GM23338 (cell line): ENCODE data around the gene KCNT2. TPM values are rescaled to one million over a fixed set of nuclear protein-coding genes. Genes with fewer than 3 reads are reported as not detected.

Experiments used
- ATAC-seq: fragments of 200-7000 bp; cut with Tn5 transposase; 3 replicates; pipeline ENCODE4 v1.9.1; 2020
- DNase-seq: peaks from one replicate; pipeline ENCODE4 v3.0.0-alpha.2; 2015; ENCODE audit warnings: low spot score
- H2AFZ ChIP-seq: fragments of 200-600 bp; sonication (generic); 2 replicates; pipeline ENCODE4 v1.8.0; 2016; ENCODE audit warnings: antibody characterized with exemption, mild to moderate bottlenecking, moderate library complexity
- H3F3A ChIP-seq: fragments of 200-600 bp; sonication (generic); replicated peaks from 2 replicates; pipeline ENCODE4 v1.8.0; 2017; ENCODE audit warnings: antibody characterized with exemption, mixed run types, low read depth
- H3K27ac ChIP-seq: fragments of 200-600 bp; sonication (generic); 2 replicates; pipeline ENCODE4 v1.6.1; 2016; ENCODE audit warnings: low read depth
- H3K27me3 ChIP-seq: fragments of 200-600 bp; sonication (generic); 2 replicates; pipeline ENCODE4 v1.8.0; 2016; ENCODE audit warnings: mild to moderate bottlenecking, mixed run types, moderate library complexity; ENCODE audit not compliant: insufficient read depth
- H3K36me3 ChIP-seq: fragments of 200-600 bp; sonication (generic); 2 replicates; pipeline ENCODE4 v1.8.0; 2016; ENCODE audit warnings: mild to moderate bottlenecking; ENCODE audit not compliant: insufficient read depth
- H3K4me1 ChIP-seq: fragments of 200-600 bp; sonication (generic); 2 replicates; pipeline ENCODE4 v1.8.0; 2016; ENCODE audit warnings: mild to moderate bottlenecking, moderate library complexity; ENCODE audit not compliant: insufficient read depth
- H3K4me2 ChIP-seq: fragments of 200-600 bp; sonication (generic); 2 replicates; pipeline ENCODE4 v1.7.1; 2017; ENCODE audit warnings: mixed run types
- H3K4me3 ChIP-seq: fragments of 200-600 bp; sonication (generic); 2 replicates; pipeline ENCODE4 v1.6.1; 2016; ENCODE audit warnings: mixed run types
- H3K79me2 ChIP-seq: fragments of 200-600 bp; sonication (generic); replicated peaks from 2 replicates; pipeline ENCODE4 v1.8.0; 2017; ENCODE audit warnings: mild to moderate bottlenecking; ENCODE audit not compliant: insufficient read depth
- H3K9me2 ChIP-seq: fragments of 200-600 bp; sonication (generic); 2 replicates; pipeline ENCODE4 v1.8.0; 2017; ENCODE audit not compliant: insufficient read depth
- H4K20me1 ChIP-seq: fragments of 200-600 bp; sonication (generic); replicated peaks from 2 replicates; pipeline ENCODE4 v1.8.0; 2017; ENCODE audit warnings: mild to moderate bottlenecking; ENCODE audit not compliant: insufficient read depth
- H3K27ac Mint-ChIP-seq: 2 replicates; pipeline ENCODE4 v1.8.0; 2020; ENCODE audit warnings: inconsistent platforms, mild to moderate bottlenecking, moderate library complexity, mixed read lengths
- H3K27me3 Mint-ChIP-seq: 3 replicates; pipeline ENCODE4 v1.8.0; 2022; ENCODE audit warnings: low read depth, mild to moderate bottlenecking, moderate library complexity, mixed read lengths, inconsistent platforms; ENCODE audit not compliant: insufficient read depth, poor library complexity
- H3K36me3 Mint-ChIP-seq: 3 replicates; pipeline ENCODE4 v1.8.0; 2021; ENCODE audit warnings: low read depth, mild to moderate bottlenecking, inconsistent platforms, moderate library complexity, mixed read lengths
- H3K4me1 Mint-ChIP-seq: 3 replicates; pipeline ENCODE4 v1.8.0; 2020; ENCODE audit warnings: mild to moderate bottlenecking, inconsistent platforms, mixed read lengths
- H3K4me3 Mint-ChIP-seq: 3 replicates; pipeline ENCODE4 v1.8.0; 2021; ENCODE audit warnings: moderate library complexity, mild to moderate bottlenecking, inconsistent platforms, mixed read lengths
- H3K9me3 Mint-ChIP-seq: 3 replicates; pipeline ENCODE4 v1.8.0; 2020; ENCODE audit warnings: moderate library complexity, mild to moderate bottlenecking, inconsistent platforms, mixed read lengths
- CREB1 ChIP-seq: fragments of 250-450 bp; sonication (Bioruptor Pico); IDR thresholded peaks from 2 replicates; pipeline ENCODE4 v1.5.0; 2020; ENCODE audit warnings: low read depth, mild to moderate bottlenecking, moderate library complexity
- CTCF ChIP-seq, 2 experiments: fragments of 200-600 bp in 1 of 2; sonication (generic) in 1 of 2; conservative IDR thresholded peaks; 2 replicates each; pipeline versions ENCODE4 v1.5.1 to v1.6.1; 2016 to 2017; ENCODE audit warnings: antibody characterized with exemption in 2 of 2, low read depth in 2 of 2, mild to moderate bottlenecking in 2 of 2, moderate library complexity in 1 of 2
- ETS1 ChIP-seq: IDR thresholded peaks from 2 replicates; pipeline ENCODE4 v1.6.1; 2016; ENCODE audit warnings: antibody characterized with exemption
- EZH2 ChIP-seq: fragments of 200-600 bp; sonication (generic); IDR thresholded peaks from one replicate; pipeline ENCODE4 v1.8.0; 2017; ENCODE audit warnings: antibody characterized with exemption, mild to moderate bottlenecking, low read depth; ENCODE audit not compliant: unreplicated experiment
- EZH2phosphoT487 ChIP-seq: fragments of 200-600 bp; sonication (generic); IDR thresholded peaks from one replicate; pipeline ENCODE4 v1.8.1; 2018; ENCODE audit warnings: antibody characterized with exemption; ENCODE audit not compliant: unreplicated experiment
- JUNB ChIP-seq: IDR thresholded peaks from one replicate; pipeline ENCODE4 v1.6.1; 2016; ENCODE audit warnings: antibody characterized with exemption; ENCODE audit not compliant: unreplicated experiment
- NANOG ChIP-seq: IDR thresholded peaks from 2 replicates; pipeline ENCODE4 v1.6.1; 2016; ENCODE audit warnings: antibody characterized with exemption, borderline replicate concordance
- POLR2AphosphoS5 ChIP-seq: IDR thresholded peaks from 2 replicates; pipeline ENCODE4 v1.6.1; 2016; ENCODE audit warnings: antibody characterized with exemption, low read depth
- STAT1 ChIP-seq: IDR thresholded peaks from one replicate; pipeline ENCODE4 v1.6.1; 2016; ENCODE audit warnings: antibody characterized with exemption; ENCODE audit not compliant: unreplicated experiment
- ZNF114 ChIP-seq: fragments of 250-450 bp; sonication (Bioruptor Pico); IDR thresholded peaks from 2 replicates; pipeline ENCODE4 v1.5.0; 2020; ENCODE audit warnings: mild to moderate bottlenecking, moderate library complexity
- ZNF331 ChIP-seq: fragments of 250-450 bp; sonication (Bioruptor Pico); IDR thresholded peaks from 2 replicates; pipeline ENCODE4 v1.5.0; 2020; ENCODE audit warnings: low read depth, mild to moderate bottlenecking, moderate library complexity
- polyA plus RNA-seq: library from polyadenylated mRNA; unstranded; fragments of >200 nt; fragmentation: Nextera tagmentation; extraction: Ambion mirVana; gene quantifications from 2 replicates; pipeline ENCODE4 v1.2.1, GENCODE V29; 2016
- total RNA-seq: library from RNA; depleted of rRNA; stranded (reverse); fragments of >200 nt; shearing (Covaris generic); gene quantifications from 2 replicates; pipeline ENCODE4 v1.2.3, GENCODE V29; 2014
- TF ChIP-seq, protein P1 (sequence below): IDR thresholded peaks from one replicate; pipeline ENCODE4 v1.6.1; 2018; ENCODE audit warnings: antibody characterized with exemption; ENCODE audit not compliant: unreplicated experiment
- TF ChIP-seq, protein P2 (sequence below): fragments of 250-450 bp; sonication (Bioruptor Pico); IDR thresholded peaks from 2 replicates; pipeline ENCODE4 v1.5.0; 2020; ENCODE audit warnings: mild to moderate bottlenecking, moderate library complexity

KCNT2 gene
- total and polyA plus RNA-seq, 2 experiments from 2014 or later = 5.4 to 13.4 TPM

DNA sequence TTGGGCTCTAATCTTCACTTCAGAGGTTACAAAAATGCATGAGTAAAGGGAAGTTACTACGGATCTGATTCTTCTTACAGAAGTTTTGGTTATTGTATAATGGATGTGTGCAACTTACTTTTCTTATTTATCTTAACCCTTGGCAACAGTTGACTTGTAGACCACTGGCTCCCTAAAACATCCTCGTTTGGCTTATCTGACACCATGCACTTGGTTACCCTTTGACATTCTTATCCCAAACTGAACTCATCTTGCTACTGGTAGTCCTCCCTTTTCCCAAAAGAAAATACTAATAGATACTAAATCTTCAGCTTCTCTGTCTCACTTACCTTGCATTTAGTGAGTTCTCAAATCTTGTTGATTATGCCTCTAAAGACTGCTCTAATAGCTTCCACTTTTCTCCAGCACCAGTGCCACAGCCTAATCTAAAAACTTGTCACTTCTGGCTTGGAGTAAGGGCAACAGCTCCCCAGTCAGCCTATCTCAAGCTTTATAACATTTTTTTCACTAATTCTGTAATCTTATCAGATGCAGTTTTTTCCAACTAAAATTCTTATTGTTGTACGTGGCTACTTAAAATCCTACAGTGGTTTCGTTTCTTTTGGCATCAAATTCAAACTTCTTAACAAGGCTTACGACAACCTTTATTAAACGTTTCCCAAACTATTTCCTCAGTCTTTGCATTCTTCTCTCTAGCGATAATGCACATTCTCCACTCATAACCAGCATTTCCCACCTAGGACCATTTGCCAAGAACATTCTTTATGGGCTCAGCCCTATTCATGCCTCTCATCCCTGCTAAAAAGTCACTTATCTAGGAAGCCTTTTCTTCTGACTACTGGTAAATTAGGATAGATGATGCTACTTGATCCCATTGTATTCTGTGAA, 204.2 kb downstream of the KCNT2 start:
- no peak overlapping the region; the same call in 1 of the 2 replicates for H3K27ac ChIP-seq
- DNase-seq (no peak), ATAC-seq (no peak)
- no peaks in the 10 kb centered on the region for H3K36me3 ChIP-seq
- no peaks in the 10 kb centered on the region for H3K27me3 ChIP-seq
- H3K79me2 ChIP-seq = no peaks in the 10 kb centered on the region
- no peaks in the 10 kb centered on the region for H4K20me1 ChIP-seq
- no peaks in the 10 kb centered on the region for H3K9me3 Mint-ChIP-seq
- peaks cover 35% of the 10 kb centered on the region for H3K4me1 Mint-ChIP-seq
- no peaks in the 10 kb centered on the region for H3K9me2 ChIP-seq
- no peaks in the 10 kb centered on the region for H3F3A ChIP-seq
- no peak overlapping the region for H3K4me3 Mint-ChIP-seq
- no peaks in the 10 kb centered on the region; the same call in 1 of the 2 replicates for H3K4me1 ChIP-seq
- no peaks in the 10 kb centered on the region for H3K36me3 Mint-ChIP-seq
- TF ChIP-seq STAT1 (no peak), NANOG (no peak), EZH2phosphoT487 (no peak), ZNF114 (CRISPR knock-in tag) (no peak), ETS1 (no peak), CTCF (conservative IDR thresholded peaks at IDR 0.05; ENCODE audit: low read depth in 2 of 2) (no peak), ZNF331 (CRISPR knock-in tag) (no peak), POLR2AphosphoS5 (no peak), JUNB (no peak), CREB1 (CRISPR knock-in tag) (no peak), EZH2 (no peak)
- TF ChIP-seq, protein P1, sequence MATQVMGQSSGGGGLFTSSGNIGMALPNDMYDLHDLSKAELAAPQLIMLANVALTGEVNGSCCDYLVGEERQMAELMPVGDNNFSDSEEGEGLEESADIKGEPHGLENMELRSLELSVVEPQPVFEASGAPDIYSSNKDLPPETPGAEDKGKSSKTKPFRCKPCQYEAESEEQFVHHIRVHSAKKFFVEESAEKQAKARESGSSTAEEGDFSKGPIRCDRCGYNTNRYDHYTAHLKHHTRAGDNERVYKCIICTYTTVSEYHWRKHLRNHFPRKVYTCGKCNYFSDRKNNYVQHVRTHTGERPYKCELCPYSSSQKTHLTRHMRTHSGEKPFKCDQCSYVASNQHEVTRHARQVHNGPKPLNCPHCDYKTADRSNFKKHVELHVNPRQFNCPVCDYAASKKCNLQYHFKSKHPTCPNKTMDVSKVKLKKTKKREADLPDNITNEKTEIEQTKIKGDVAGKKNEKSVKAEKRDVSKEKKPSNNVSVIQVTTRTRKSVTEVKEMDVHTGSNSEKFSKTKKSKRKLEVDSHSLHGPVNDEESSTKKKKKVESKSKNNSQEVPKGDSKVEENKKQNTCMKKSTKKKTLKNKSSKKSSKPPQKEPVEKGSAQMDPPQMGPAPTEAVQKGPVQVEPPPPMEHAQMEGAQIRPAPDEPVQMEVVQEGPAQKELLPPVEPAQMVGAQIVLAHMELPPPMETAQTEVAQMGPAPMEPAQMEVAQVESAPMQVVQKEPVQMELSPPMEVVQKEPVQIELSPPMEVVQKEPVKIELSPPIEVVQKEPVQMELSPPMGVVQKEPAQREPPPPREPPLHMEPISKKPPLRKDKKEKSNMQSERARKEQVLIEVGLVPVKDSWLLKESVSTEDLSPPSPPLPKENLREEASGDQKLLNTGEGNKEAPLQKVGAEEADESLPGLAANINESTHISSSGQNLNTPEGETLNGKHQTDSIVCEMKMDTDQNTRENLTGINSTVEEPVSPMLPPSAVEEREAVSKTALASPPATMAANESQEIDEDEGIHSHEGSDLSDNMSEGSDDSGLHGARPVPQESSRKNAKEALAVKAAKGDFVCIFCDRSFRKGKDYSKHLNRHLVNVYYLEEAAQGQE = no peak
- TF ChIP-seq, protein P2, sequence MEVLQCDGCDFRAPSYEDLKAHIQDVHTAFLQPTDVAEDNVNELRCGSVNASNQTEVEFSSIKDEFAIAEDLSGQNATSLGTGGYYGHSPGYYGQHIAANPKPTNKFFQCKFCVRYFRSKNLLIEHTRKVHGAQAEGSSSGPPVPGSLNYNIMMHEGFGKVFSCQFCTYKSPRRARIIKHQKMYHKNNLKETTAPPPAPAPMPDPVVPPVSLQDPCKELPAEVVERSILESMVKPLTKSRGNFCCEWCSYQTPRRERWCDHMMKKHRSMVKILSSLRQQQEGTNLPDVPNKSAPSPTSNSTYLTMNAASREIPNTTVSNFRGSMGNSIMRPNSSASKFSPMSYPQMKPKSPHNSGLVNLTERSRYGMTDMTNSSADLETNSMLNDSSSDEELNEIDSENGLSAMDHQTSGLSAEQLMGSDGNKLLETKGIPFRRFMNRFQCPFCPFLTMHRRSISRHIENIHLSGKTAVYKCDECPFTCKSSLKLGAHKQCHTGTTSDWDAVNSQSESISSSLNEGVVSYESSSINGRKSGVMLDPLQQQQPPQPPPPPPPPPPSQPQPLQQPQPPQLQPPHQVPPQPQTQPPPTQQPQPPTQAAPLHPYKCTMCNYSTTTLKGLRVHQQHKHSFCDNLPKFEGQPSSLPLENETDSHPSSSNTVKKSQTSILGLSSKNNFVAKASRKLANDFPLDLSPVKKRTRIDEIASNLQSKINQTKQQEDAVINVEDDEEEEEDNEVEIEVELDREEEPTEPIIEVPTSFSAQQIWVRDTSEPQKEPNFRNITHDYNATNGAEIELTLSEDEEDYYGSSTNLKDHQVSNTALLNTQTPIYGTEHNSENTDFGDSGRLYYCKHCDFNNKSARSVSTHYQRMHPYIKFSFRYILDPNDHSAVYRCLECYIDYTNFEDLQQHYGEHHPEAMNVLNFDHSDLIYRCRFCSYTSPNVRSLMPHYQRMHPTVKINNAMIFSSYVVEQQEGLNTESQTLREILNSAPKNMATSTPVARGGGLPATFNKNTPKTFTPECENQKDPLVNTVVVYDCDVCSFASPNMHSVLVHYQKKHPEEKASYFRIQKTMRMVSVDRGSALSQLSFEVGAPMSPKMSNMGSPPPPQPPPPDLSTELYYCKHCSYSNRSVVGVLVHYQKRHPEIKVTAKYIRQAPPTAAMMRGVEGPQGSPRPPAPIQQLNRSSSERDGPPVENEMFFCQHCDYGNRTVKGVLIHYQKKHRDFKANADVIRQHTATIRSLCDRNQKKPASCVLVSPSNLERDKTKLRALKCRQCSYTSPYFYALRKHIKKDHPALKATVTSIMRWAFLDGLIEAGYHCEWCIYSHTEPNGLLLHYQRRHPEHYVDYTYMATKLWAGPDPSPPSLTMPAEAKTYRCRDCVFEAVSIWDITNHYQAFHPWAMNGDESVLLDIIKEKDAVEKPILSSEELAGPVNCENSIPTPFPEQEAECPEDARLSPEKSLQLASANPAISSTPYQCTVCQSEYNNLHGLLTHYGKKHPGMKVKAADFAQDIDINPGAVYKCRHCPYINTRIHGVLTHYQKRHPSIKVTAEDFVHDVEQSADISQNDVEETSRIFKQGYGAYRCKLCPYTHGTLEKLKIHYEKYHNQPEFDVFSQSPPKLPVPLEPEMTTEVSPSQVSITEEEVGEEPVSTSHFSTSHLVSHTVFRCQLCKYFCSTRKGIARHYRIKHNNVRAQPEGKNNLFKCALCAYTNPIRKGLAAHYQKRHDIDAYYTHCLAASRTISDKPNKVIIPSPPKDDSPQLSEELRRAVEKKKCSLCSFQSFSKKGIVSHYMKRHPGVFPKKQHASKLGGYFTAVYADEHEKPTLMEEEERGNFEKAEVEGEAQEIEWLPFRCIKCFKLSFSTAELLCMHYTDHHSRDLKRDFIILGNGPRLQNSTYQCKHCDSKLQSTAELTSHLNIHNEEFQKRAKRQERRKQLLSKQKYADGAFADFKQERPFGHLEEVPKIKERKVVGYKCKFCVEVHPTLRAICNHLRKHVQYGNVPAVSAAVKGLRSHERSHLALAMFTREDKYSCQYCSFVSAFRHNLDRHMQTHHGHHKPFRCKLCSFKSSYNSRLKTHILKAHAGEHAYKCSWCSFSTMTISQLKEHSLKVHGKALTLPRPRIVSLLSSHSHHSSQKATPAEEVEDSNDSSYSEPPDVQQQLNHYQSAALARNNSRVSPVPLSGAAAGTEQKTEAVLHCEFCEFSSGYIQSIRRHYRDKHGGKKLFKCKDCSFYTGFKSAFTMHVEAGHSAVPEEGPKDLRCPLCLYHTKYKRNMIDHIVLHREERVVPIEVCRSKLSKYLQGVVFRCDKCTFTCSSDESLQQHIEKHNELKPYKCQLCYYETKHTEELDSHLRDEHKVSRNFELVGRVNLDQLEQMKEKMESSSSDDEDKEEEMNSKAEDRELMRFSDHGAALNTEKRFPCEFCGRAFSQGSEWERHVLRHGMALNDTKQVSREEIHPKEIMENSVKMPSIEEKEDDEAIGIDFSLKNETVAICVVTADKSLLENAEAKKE (CRISPR knock-in tag) = no peak
- no peaks in the 10 kb centered on the region for H3K27me3 Mint-ChIP-seq
- H2AFZ ChIP-seq = no peak overlapping the region
- H3K27ac Mint-ChIP-seq = 0 out of 2 replicates have a peak overlapping the region, but pooled peaks have one; percentile 1
- no peak overlapping the region for H3K4me2 ChIP-seq
- no peak overlapping the region for H3K4me3 ChIP-seq
